Choroid plexus epithelial cell (primary cell): Measurements from ENCODE around the gene PRKG2.
A peak's percentile ranks its signal among the peaks of the same experiment; 100 is the strongest.

Source experiments
- DNase-seq: peaks from one replicate; pipeline ENCODE4 v3.0.0-alpha.2; 2010; ENCODE audit warnings: low read depth
- H3K4me3 ChIP-seq: 2 replicates; pipeline ENCODE4 v1.5.1; 2011; ENCODE audit warnings: low read depth, mild to moderate bottlenecking, control low read depth, low read length, moderate library complexity
- TF ChIP-seq, protein P1 (sequence below): conservative IDR thresholded peaks from 2 replicates; pipeline ENCODE4 v1.5.1; 2011; ENCODE audit warnings: low read depth, mild to moderate bottlenecking, control low read depth, inconsistent platforms, low read length, moderate library complexity

PRKG2 gene

DNA sequence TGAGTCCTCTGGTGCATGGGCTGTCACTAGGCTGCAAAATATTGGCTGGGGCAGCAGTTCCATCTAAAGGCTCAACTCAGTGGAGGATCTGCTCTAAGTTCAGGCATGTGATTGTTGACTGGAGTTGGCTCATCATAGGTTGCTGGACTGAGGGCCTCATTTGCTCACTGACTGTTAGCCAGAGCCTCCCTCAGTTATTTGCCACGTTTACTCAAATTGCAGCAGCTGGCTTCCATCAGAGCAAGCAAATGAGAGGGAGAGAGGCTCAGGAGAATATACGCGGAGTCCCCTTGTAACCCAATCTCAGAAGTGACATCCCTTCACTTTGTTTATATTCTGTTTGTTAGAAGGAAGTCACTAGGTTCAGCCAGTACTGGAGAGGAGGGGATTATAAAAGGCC, 130.4 kb downstream of the PRKG2 start:
- peak; percentile 43 for DNase-seq
- no peak overlapping the region for H3K4me3 ChIP-seq
- TF ChIP-seq, protein P1, sequence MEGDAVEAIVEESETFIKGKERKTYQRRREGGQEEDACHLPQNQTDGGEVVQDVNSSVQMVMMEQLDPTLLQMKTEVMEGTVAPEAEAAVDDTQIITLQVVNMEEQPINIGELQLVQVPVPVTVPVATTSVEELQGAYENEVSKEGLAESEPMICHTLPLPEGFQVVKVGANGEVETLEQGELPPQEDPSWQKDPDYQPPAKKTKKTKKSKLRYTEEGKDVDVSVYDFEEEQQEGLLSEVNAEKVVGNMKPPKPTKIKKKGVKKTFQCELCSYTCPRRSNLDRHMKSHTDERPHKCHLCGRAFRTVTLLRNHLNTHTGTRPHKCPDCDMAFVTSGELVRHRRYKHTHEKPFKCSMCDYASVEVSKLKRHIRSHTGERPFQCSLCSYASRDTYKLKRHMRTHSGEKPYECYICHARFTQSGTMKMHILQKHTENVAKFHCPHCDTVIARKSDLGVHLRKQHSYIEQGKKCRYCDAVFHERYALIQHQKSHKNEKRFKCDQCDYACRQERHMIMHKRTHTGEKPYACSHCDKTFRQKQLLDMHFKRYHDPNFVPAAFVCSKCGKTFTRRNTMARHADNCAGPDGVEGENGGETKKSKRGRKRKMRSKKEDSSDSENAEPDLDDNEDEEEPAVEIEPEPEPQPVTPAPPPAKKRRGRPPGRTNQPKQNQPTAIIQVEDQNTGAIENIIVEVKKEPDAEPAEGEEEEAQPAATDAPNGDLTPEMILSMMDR: no peak

DNA sequence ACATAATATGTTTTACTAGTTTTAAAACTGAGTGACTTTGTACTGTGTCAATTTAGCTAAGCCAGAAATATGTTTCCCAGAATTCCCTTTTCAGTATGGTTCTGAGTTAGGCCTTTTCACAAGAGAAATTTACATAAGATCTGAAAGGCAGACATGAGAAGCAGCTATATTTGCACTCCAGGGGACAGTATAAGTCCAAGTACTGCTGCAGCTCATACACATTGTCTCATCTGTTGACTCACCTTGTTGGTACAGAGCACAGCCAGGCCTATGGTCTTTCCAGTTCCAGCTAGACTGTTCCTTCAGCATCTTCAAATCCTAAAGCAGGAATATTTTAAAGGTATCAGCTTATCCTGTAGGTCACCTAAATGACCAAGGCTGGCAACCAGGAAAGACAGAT, 131.0 kb downstream of the PRKG2 start:
- no peak overlapping the region for H3K4me3 ChIP-seq
- peak; percentile 64 for DNase-seq

DNA sequence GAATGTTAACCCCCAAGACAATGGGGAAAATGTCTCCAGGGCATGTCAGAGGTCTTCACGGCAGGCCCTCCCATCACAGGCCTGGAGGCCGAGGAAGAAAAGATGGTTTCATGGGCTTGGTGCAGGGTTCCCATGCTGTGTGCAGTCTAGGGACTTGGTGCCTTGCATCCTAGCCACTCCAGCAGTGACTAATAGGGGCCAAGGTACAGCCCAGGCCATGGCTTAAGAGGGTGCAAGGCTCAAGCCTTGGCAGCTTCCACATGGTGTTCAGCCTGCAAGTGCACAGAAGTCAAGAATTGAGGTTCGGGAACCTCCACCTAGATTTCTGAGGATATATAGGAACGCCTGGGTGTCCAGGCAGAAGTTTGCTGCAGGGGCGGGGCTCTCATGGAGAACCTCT, 133.9 kb downstream of the PRKG2 start:
- DNase-seq: no peak
- no peak overlapping the region for H3K4me3 ChIP-seq

More for the DNA sequence above, 131.0 kb downstream of the PRKG2 start:
- TF ChIP-seq, protein P1: peak; percentile 56

DNA sequence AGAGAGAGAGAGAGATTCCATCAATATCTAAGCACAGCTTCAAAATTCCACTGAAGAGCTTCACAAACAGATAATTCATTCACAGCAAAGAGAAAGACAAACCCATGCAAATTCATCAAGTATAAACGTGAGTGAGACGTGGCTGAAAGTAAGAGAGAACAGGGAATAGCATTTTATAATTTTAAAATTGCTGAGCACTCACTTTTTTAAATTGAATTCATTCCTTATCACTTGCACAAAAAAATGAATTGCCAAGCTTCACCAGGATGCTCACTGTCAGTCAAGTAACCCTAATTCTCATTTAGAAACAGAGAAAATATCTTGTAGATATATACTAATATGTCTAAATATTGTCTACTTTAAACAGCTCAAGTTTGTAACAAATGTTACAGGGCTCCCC, 144.0 kb downstream of the PRKG2 start:
- DNase-seq: no peak
- TF ChIP-seq, protein P1: no peak
- no peak overlapping the region for H3K4me3 ChIP-seq

More for the DNA sequence above, 133.9 kb downstream of the PRKG2 start:
- TF ChIP-seq, protein P1: no peak

DNA sequence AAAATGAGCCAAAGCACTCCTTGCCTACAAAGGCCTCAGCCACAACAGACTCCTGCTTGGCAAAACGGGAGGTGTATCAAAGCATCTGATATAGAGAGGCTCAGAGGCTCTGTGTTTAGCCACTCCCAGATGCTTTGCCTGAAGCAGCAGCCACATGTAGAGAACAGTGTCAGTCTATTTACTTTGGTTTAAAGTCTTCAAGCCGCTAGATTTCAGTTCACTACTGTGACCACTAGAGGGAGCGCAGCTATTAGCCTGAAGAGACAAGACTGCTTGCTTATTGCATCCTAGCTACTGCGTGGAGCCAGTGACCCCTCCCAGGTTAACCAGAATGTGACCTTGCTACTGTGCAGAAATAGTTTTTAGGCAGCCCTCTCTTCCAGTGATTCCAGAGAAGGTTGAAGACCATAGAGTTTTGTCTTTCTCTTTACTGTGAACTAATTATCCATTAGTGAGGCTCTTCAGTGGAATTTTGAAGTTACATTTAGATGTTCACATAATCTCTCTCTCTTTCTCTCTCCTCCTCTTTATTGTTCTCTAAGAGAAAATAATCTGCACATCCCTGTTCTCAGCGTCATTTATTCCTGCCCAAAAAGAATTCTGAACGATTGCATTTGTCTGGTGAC, 145.2 kb downstream of the PRKG2 start:
- TF ChIP-seq, protein P1: peak; percentile 96
- peak; percentile 96 for DNase-seq
- no peak overlapping the region for H3K4me3 ChIP-seq

DNA sequence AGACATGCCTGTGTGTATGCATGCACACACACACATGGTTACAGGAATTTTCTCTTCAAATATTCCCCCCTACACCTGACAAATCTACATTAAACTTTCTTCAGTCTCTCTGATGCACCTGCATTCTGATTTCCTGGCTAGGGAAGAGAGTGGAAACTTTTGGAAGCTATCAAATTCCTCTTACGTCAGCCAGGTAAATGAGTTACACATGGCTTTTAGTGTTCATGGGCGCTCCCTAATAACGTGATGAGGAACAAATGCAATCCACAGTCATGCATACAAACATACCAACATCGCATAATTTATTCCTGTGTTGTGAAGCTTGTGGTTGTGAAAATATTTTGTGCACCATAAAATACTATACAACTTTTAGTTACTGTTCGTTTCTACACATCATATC, 149.6 kb downstream of the PRKG2 start:
- no peak overlapping the region for H3K4me3 ChIP-seq
- no peak for DNase-seq
- TF ChIP-seq, protein P1: no peak

DNA sequence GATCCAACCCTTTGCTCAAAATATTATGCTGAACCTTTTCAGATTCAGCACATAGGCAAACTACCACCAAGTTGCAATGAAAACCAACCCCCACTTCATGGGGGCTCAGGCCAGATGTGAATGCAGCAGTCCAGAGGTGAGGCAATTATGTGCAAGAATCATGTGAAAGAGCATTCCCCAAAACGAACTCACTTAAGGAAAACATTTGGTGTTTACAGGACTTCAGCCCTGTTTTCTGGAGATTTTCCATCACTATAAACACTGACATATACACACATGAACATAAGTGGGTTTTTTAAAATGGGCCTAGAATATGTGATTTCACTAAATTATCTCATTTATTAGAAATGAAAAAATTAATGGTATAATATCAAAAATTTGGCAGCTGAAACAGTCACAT, 153.0 kb downstream of the PRKG2 start:
- TF ChIP-seq, protein P1: no peak
- DNase-seq: no peak
- no peak overlapping the region for H3K4me3 ChIP-seq
